HuH-7.5 (cell line): ENCODE data around the gene CREB1.

Experiments used
- DNase-seq: peaks from one replicate; pipeline ENCODE4 v3.0.0; 2011; ENCODE audit warnings: low spot score

The CREB1 gene

GRCh38 chr2:207504513-207505170 lies 25.1 kb upstream of the CREB1 start:
- DNase-seq, result no peak

GRCh38 chr2:207505171-207505570 lies 24.6 kb upstream of the CREB1 start:
- no peak for DNase-seq

- DNase-seq, result no peak
Measured at GRCh38 chr2:207505728-207506127, 24.0 kb upstream of the CREB1 start.

- no peak for DNase-seq
Measured at GRCh38 chr2:207506426-207506825, 23.3 kb upstream of the CREB1 start.

GRCh38 chr2:207510148-207510547 lies 19.6 kb upstream of the CREB1 start:
- no peak for DNase-seq

GRCh38 chr2:207511851-207512250 lies 17.9 kb upstream of the CREB1 start:
- no peak for DNase-seq

GRCh38 chr2:207512356-207512755 lies 17.4 kb upstream of the CREB1 start:
- DNase-seq, result no peak

- DNase-seq, result no peak
Measured at GRCh38 chr2:207513551-207514257, 16.1 kb upstream of the CREB1 start.

GRCh38 chr2:207514451-207514850 lies 15.3 kb upstream of the CREB1 start:
- no peak for DNase-seq

- no peak for DNase-seq
Measured at GRCh38 chr2:207515671-207516070, 14.1 kb upstream of the CREB1 start.

- DNase-seq, result no peak
Measured at GRCh38 chr2:207516206-207516605, 13.6 kb upstream of the CREB1 start.

- DNase-seq, result no peak
Measured at GRCh38 chr2:207523005-207523404, 6.8 kb upstream of the CREB1 start.

GRCh38 chr2:207525296-207525695 lies 4.5 kb upstream of the CREB1 start:
- no peak for DNase-seq

- peak; percentile 57 for DNase-seq
Measured at GRCh38 chr2:207528980-207529329, 807 bp upstream of the CREB1 start.

GRCh38 chr2:207530160-207531031 lies 634 bp downstream of the CREB1 start:
- DNase-seq, result peak; percentile 46

GRCh38 chr2:207531032-207531952 lies 1.5 kb downstream of the CREB1 start:
- DNase-seq, result no peak

GRCh38 chr2:207532676-207533075 lies 2.9 kb downstream of the CREB1 start:
- DNase-seq, result no peak

GRCh38 chr2:207533461-207534008 lies 3.8 kb downstream of the CREB1 start:
- no peak for DNase-seq

GRCh38 chr2:207534417-207534816 lies 4.7 kb downstream of the CREB1 start:
- no peak for DNase-seq

GRCh38 chr2:207539470-207539869 lies 9.7 kb downstream of the CREB1 start:
- DNase-seq, result no peak

- DNase-seq, result no peak
Measured at GRCh38 chr2:207540431-207540830, 10.7 kb downstream of the CREB1 start.

- DNase-seq, result no peak
Measured at GRCh38 chr2:207541933-207542332, 12.2 kb downstream of the CREB1 start.
